ENCODE data around the gene NLRC5.

The NLRC5 gene

DNA sequence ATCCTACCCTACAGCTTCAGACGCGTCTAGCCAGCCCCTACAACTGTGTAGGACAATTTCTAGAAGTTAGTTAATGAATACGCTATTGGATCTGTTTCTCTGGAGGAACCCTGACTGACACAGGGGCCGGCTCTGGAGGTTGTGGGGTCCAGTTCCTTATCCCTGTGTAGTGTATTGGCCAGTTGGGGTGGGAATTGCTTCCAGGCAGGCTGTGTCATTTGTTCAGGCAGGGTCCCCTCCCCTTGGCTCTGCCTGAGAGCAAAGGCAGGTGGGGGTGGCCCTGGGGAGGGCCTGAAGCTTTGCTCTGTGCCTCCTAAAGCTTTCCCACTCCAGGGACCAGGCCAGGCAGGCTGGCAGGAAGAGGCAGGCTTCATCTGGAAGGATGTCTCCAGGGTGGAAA lies 39.3 kb upstream of the NLRC5 start:
- ChIA-PET POLR2A (no interaction called here), CTCF (interaction anchor here (1.2 to 5.8 kb wide), 8 partner anchors 12 to 157 kb away, joined by 3 to 99 read pairs (median 4); partner anchors contain the start of genes CETP and SLC12A3)
- TF ChIP-seq CTCF (IDR thresholded peaks at IDR 0.05; ENCODE audit: insufficient read depth, low read length, missing control alignments): no peak
- H3K4me3 ChIP-seq (ENCODE audit: low read depth, low read length): no peak overlapping the region
- DNase-seq (ENCODE audit: low read depth, low spot score): no peak

DNA sequence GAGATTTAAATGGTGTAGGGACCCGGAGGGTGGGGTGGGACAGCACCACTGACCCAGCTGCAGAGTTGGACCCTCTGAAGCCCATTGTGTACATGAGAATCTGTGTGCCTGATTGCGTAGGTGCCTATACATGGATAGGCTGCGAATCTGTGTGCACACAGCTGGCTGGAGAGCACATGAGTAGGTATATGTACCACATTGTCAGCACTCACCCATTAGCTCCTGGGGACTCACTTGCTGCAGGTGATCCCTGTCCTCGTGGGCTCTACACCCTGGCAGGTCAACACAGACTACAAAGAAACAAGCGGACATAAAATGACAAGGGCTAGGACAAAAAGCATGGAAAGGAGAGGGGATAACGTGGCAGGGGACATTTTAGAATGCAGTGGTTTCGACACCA lies 38.9 kb upstream of the NLRC5 start:
- DNase-seq (ENCODE audit: low read depth, low spot score): no peak
- CTCF ChIA-PET: interaction anchor here (0.8 to 5.8 kb wide), 13 partner anchors 9 to 157 kb away, joined by 3 to 99 read pairs (median 5); partner anchors contain the start of genes CETP and SLC12A3
- POLR2A ChIA-PET: interaction anchor here (0.6 to 1.1 kb wide), 2 partner anchors 19 to 99 kb away, joined by 3 to 4 read pairs; partner anchors contain the start of gene HERPUD1
- no peak overlapping the region for H3K4me3 ChIP-seq (ENCODE audit: low read depth, low read length)
- TF ChIP-seq CTCF (IDR thresholded peaks at IDR 0.05; ENCODE audit: insufficient read depth, low read length, missing control alignments): no peak

DNA sequence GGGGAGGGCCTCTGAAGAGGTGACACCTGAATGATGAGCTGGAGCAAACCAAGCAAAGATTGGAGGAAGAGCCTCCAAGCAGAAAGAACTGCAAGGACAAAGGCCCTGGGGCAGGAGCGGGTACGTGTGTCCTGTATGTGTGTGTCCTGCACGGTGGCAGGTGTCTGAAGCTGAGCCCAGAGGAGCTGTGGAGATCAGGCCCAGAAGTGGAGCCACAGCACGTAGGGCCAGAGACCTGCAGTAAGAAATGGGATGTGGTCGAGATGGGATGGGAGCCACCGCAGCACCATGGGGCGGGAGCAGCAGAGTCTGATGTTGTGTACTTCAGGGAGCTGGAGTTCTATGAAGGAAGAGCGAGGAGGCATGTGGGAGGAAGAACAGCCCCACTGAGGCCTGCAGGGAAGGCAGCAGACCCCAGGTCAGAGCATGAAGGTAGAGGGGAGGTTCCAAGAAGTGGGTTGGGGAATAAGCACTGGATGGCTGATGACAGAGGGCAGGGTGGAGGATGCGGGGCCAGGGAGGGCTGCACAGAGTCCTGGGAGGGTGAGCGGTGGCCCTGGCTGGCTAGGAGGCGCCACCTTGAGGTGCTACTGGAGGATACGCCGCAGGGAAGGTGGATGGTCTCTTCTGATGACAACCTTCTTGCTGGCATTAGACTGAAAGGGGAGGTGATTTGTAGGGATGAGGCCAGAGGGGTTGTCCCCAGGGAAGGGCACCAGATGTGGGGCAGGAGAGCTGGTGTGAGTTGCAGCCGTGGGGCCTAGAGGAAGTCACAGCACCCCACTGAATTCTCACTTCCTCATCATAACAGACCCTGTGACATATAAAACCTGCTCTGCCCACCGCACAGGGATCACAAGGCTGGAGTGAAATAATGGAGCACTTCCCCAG lies 38.2 kb upstream of the NLRC5 start:
- no peak for DNase-seq (ENCODE audit: low read depth, low spot score)
- TF ChIP-seq CTCF (IDR thresholded peaks at IDR 0.05; ENCODE audit: insufficient read depth, low read length, missing control alignments): peak; percentile 87
- ChIA-PET POLR2A (interaction anchor here (0.6 to 1.1 kb wide), 3 partner anchors 20 to 509 kb away, joined by 3 to 4 read pairs (median 3); partner anchors contain the start of gene HERPUD1), CTCF (interaction anchor here (0.8 to 5.8 kb wide), 20 partner anchors 10 to 162 kb away, joined by 3 to 99 read pairs (median 4); partner anchors contain the start of genes CETP and SLC12A3)
- H3K4me3 ChIP-seq (ENCODE audit: low read depth, low read length): no peak overlapping the region

- no peak for TF ChIP-seq CTCF (IDR thresholded peaks at IDR 0.05; ENCODE audit: insufficient read depth, low read length, missing control alignments)
- POLR2A ChIA-PET: no interaction called here
- H3K4me3 ChIP-seq (ENCODE audit: low read depth, low read length): no peak overlapping the region
- DNase-seq (ENCODE audit: low read depth, low spot score): no peak
- CTCF ChIA-PET: interaction anchor here (1.1 to 5.8 kb wide), 7 partner anchors 10 to 215 kb away, joined by 3 to 99 read pairs (median 4); partner anchors contain the start of genes CETP and SLC12A3
Measured at GRCh38 chr16:56953006-56953405, 36.4 kb upstream of the NLRC5 start.

DNA sequence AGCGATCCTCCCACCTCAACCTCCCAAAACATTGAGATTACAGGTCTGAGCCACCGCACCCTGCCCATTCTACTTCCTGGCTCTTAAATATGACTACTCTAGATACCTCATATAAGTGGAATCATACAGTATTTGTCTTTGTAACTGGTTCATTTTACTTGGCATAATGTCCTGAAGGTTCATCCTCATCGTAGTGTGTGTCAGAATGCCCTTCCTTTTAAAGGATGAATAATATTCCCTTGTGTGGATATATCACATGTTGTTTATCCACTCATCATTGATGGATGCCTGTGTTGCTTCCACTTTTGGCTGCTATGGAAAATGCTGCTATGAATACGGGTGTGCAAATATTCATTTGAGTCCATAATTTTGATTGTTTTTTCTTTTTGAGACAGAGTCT lies 33.3 kb upstream of the NLRC5 start:
- CTCF ChIA-PET: interaction anchor here (1.1 to 1.7 kb wide), 2 partner anchors 9 to 11 kb away, joined by 3 to 4 read pairs; no protein-coding TSS in a partner anchor
- no peak for DNase-seq (ENCODE audit: low read depth, low spot score)
- no peak for TF ChIP-seq CTCF (IDR thresholded peaks at IDR 0.05; ENCODE audit: insufficient read depth, low read length, missing control alignments)
- H3K4me3 ChIP-seq (ENCODE audit: low read depth, low read length): no peak overlapping the region
- POLR2A ChIA-PET: no interaction called here

DNA sequence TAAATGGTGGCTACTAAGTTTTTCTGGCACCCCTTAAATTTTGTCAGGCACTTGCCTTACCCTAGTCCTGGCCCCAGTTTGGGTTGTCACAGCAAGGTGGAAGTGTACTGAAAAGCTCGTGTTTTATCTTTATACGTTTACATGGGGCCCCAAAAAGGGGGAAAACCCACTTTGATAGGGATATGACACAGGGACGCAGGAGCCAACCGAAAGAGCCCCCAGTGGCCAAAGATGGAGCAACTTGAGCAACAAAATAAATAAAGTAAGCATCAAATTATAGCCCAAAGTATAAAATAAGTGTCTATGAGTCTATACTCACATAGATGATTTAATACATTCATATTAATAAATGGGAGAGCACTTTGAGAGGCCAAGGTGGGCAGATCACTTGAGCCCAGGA lies 32.6 kb upstream of the NLRC5 start:
- no peak overlapping the region for H3K4me3 ChIP-seq (ENCODE audit: low read depth, low read length)
- no peak for TF ChIP-seq CTCF (IDR thresholded peaks at IDR 0.05; ENCODE audit: insufficient read depth, low read length, missing control alignments)
- ChIA-PET POLR2A (no interaction called here), CTCF (interaction anchor here (0.7 to 2.7 kb wide), 4 partner anchors 9 to 90 kb away, joined by 3 to 11 read pairs (median 4); no protein-coding TSS in a partner anchor)
- no peak for DNase-seq (ENCODE audit: low read depth, low spot score)

Measured in AG04449 (cell line).